Measurements from ENCODE around the gene PSKH1.

PSKH1 gene

DNA sequence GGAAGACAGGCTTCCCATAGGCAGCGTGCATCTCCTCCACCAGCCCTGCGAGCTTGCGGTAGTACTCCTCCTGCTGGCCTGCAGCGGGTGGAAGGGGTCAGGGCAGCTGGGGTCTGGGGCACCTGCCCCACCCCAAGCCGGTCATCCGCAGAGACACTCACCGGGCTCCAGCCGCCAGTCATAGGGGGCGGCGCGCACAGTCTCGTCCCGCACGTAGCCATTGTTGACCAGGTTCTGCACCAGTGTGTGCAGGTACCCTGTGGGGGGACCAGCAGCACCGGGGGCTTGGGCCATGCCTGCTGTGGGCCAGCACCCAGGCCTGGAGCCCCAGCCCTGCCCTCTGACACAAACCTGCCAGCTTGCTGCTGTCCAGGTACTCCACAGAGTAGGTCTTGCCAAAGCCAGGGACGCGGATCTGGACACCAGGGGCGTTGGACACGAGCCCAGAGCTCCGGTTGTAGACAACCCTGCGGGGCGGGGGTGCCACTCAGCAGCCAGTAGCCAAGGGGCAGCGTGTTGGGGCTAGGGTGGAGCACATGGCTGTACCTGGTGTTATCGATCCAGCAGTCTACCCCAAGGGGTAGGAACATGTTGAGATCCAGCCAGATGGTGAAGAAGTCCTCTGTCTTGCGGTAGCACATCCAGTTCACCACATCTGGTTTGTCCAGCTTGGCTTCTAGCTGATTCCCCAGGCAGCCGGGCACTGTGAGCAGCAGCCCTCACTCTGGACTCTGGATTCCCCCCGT is 49.6 kb downstream of the PSKH1 start:
- DNase-seq = no peak

DNA sequence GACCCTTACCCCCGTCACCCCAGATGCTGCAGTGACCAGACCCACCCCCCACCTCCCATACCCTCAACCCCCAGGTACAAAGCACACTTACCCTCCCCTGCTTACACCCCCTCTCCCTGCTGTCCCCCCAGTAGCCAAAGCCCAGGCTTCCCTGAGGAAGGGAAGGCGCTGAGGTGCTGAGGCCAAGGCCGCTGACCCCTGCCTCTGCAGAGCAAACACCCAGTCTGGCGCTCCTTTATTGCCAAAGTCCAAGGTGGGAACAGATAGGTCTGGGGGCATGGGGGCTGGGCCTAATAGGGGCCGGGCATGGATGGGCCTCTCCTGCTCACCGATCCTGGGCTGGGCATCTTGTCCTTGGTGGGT is 50.2 kb downstream of the PSKH1 start:
- DNase-seq = no peak

GRCh38 chr16:67943619-67944504 is 50.8 kb downstream of the PSKH1 start, which contains the start of gene LCAT:
Gene LCAT (minus strand): TSS chr16:67944120. CDS start chr16:67944101, 19 bp downstream.
- DNase-seq = no peak

- no peak for DNase-seq
Measured at GRCh38 chr16:67944690-67945391, 51.8 kb downstream of the PSKH1 start.

DNA sequence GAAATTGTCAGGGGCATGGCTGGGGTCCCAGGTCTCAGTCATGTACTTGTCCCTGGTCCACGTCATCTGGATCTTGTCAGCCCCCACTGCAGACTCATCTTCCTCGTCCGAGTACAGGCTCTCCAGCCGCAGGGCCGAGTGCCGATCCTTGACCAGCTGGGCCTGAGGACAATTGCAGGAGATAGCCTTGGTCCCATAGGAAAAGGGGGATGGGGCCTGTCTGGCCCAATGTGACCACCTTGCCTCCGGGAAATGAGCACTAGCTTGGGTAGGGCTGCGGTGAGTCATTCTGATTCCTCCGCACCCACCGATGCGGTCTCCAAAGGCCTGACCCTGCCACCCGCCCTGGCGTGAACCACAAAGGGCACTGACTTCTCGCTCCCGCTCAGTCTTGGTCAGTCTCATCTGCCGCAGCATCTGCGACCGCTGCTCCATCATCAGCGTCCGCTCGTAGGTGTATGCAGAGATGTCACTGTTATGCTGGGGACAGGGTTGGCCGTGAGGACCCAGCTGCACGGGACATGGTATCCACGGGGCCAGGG is 52.4 kb downstream of the PSKH1 start:
- DNase-seq = no peak

GRCh38 chr16:67946128-67946569 is 53.1 kb downstream of the PSKH1 start:
- no peak for DNase-seq

GRCh38 chr16:67946966-67947558 is 54.0 kb downstream of the PSKH1 start:
- DNase-seq = no peak

- no peak for DNase-seq
Measured at GRCh38 chr16:67948015-67948414, 55.0 kb downstream of the PSKH1 start.

- no peak for DNase-seq
Measured at GRCh38 chr16:67949645-67950044, 56.6 kb downstream of the PSKH1 start.

GRCh38 chr16:67950335-67950843 is 57.3 kb downstream of the PSKH1 start:
- no peak for DNase-seq

GRCh38 chr16:67951485-67951884 is 58.4 kb downstream of the PSKH1 start:
- no peak for DNase-seq

DNA sequence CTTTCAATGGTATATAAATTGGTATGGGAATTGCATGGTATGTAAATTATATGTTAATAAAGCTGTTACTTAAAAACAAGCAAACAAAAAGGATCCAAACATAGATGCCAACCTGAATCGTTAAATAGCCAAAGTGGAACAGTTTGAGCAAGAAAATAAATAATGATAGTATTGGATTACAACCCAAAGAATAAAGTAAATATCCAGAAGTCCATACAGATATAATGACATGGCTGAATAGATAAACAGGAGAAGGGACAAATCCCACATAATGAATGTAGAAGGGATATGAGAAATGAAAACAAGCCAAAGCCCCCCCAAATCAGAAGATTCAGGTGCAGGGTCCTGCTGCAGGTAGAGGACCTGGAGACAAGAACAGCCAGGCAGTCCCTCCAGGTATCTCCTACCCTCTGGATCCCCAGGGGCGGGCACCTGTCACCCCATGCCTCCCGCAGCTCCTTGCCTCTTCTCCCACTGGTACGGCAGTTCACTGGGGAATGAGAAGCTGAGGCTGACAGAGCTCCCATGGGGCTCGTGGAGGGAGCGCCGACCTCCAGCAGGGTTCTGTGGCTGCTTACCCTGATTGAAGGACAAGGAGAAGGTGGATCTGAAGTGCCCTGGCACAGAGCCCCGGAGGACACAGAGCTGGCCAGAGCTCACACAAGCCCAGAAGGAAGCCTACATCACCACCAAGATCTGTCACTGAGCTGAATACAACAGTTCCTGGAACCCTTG is 60.8 kb downstream of the PSKH1 start:
- no peak for DNase-seq

DNA sequence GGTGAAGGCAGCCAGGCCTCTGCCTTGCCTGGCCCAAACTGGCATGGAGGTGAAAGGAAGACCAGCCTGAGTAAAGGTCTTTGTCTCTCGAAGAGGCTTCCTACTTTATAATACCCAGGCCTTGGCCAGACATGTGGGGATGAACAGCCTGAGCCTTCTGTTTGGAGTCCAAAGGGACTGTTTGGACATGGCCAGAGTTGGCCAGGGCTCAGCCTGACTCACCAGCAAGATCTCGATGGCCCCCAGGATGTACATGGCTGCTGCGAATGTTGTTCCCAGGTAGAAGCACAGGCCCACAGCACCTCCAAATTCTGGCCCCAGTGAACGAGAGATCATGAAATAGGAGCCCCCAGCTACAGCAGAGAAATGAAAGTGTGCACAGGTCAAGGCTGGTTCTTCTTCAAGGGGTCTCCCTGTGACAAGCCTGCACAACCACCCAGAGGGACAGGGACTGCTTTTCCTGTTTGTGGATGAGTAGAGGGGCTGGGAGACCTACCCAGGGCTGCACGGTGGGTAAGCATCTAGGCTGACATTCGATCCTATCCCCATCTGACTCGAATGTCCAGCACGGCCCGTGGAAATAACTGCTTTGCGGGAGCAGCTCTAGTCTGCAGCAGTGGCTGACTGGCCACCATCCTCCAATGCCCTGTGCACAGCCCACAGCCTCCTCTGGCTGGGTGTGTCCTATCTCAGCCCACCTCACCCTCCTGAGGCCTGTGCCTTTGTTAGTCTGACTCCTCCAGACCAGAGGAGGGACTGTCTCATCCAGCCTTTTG is 61.6 kb downstream of the PSKH1 start:
- no peak for DNase-seq

DNA sequence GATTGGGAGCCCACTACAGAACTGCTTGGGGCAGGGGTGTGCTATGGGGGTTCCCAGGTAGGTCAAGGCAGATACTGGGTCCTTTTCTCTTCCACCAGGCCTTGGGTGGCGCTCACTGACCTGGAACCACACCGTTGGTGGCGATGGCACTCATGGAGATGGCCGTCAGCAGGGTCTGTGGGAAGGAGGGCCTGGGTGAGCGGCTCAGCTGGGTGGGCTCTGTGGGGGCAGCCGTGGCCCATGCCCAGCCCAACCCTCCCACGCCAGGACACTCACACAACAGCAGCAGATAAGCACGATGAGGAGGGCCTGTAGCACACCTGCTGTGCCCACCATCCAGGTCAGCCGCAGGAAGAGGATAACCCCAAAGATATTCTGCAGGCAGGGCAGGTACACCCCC is 64.6 kb downstream of the PSKH1 start:
- no peak for DNase-seq

DNA sequence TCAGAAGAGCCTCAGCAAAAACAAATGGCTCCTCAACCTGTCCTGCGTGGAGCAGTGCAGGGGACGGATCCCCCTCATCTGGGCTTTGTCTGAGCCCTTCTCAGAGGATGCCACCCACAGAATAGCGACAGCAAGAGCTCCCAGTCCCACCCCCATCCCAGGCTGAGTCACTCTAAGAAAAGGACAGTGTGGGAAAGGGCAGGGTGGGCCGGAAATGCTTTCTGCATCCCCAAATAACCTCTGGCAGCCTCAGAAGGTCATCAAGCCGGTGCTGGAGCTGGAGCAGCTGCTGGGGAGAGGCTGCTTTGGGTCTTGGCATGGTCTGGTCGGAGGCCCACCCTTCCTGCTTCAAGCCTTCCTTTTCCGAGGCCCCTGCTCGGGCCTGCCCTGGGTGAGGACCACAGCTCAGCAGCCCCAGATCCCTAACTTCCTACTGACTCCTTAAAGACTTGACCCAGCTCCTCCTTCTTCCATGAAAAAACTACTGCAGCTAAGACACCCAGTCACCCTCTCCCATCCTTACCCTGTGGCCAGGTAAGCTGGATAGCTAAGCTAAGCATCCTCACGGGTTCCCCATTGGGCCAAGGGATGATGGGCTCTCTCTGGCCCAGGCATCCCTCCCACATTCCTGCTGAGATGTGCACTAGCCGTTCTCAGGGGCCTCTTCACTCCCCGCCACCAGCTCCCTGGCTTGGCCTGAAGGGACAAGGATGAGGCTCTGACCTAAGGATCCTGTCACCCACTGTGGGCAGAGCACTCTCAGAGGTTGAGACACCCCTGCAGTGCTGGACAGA is 66.7 kb downstream of the PSKH1 start:
- DNase-seq = no peak

DNA sequence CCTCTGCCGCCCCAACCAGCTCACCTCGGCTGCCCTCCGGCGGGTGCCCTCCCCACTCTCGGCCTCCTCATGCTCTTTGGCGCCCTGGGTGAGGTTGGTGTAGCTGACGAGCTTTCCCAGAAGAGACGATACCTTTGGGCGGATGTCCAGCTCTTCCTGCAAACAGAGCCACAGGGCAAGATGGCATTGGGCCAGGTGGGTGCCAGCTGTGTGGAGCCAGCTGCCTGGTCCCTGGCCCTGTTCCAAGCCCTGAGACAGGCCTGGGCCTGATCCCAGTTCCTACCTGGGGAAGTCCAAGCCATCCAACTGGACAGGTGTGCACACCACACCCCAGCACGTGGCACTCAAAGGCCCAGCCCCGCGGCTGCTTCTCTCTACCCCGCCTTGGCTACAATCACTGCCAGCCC is 68.5 kb downstream of the PSKH1 start:
- no peak for DNase-seq

GRCh38 chr16:67962135-67962534 is 69.1 kb downstream of the PSKH1 start:
- DNase-seq = no peak

DNA sequence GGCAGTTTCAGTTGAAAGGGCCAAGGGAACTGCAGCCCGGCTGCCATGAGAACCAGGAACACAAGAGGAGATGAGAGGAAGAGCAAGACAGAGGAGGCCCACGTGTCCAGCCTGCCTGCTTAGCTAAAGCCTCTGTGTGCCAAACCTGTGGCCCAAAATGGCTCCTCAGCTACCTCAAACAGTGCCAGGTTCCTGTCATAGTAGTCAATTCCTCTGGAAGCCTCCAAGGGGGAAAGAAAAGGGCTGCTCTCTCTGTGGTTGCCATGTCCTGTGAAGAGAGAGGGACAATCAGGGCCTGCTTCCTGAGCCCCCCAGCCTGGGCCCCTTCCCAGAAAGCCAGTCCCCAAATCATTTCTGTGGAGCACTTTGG is 70.2 kb downstream of the PSKH1 start:
- no peak for DNase-seq

- DNase-seq = no peak
Measured at GRCh38 chr16:67963662-67964321, 70.7 kb downstream of the PSKH1 start.

All from KG1 (cell line).